H1 (cell line): ENCODE measurements around the gene CCL15. TPM values are rescaled to one million over a fixed set of nuclear protein-coding genes. Genes with fewer than 3 reads are reported as not detected.

Experiments
- CTCF ChIA-PET: fragments of 300-600 bp; sonication (Branson Sonifier 250); formaldehyde crosslinking; loops from one replicate; lab custom pipeline; 2021; ENCODE audit not compliant: partially characterized antibody; lab: Charles Lee
- POLR2A ChIA-PET: fragments of 300-600 bp; sonication (Branson Sonifier 250); formaldehyde crosslinking; loops from one replicate; lab custom pipeline; 2021; ENCODE audit warnings: inconsistent platforms; ENCODE audit not compliant: partially characterized antibody; lab: Charles Lee
- DNase-seq, 2 experiments: peaks; one replicate each; pipeline versions ENCODE4 v3.0.0 to v3.0.0-alpha.2; 2010 to 2022; ENCODE audit warnings: low spot score in 2 of 2, low read depth in 1 of 2, mixed read lengths in 1 of 2
- FAIRE-seq: peaks from 2 replicates; lab custom pipeline; 2011; peaks lifted over from hg19 to GRCh38; lab: Jason Lieb, UNC
- H2AFZ ChIP-seq: 2 replicates; pipeline ENCODE4 v1.8.1; 2012; ENCODE audit warnings: low read length, inconsistent platforms
- H2AK5ac ChIP-seq: 2 replicates; pipeline ENCODE4 v1.6.1; 2013; ENCODE audit warnings: low read depth, low read length
- H2BK120ac ChIP-seq: replicated peaks from 2 replicates; pipeline ENCODE3; 2013; ENCODE audit warnings: low read depth, low read length, inconsistent platforms
- H2BK12ac ChIP-seq: 2 replicates; pipeline ENCODE4 v1.6.1; 2013; ENCODE audit warnings: low read depth, low read length
- H2BK15ac ChIP-seq: 2 replicates; pipeline ENCODE4 v1.6.1; 2013; ENCODE audit warnings: low read length
- H2BK20ac ChIP-seq: 2 replicates; pipeline ENCODE4 v1.6.1; 2013; ENCODE audit warnings: low read length
- H2BK5ac ChIP-seq: 2 replicates; pipeline ENCODE4 v1.6.1; 2013; ENCODE audit warnings: low read depth, low read length
- H3K14ac ChIP-seq: 2 replicates; pipeline ENCODE4 v1.6.1; 2013; ENCODE audit warnings: inconsistent platforms; ENCODE audit not compliant: insufficient read length
- H3K18ac ChIP-seq: 2 replicates; pipeline ENCODE4 v1.6.1; 2013; ENCODE audit warnings: low read length; ENCODE audit errors: extremely low read depth
- H3K23ac ChIP-seq: 2 replicates; pipeline ENCODE4 v1.6.1; 2013; ENCODE audit warnings: inconsistent platforms; ENCODE audit not compliant: insufficient read length
- H3K23me2 ChIP-seq: 2 replicates; pipeline ENCODE4 v1.6.1; 2013; ENCODE audit warnings: low read depth, low read length
- H3K27ac ChIP-seq: 2 replicates; pipeline ENCODE4 v1.6.1; 2011; ENCODE audit warnings: low read depth, low read length, inconsistent platforms
- H3K27me3 ChIP-seq, 4 experiments: replicated peaks in 1 of 4; 1 replicate in 1 of 4; 2 replicates in 3 of 4; pipeline versions ENCODE4 v1.6.1 to v1.8.1; 2011 to 2013; ENCODE audit warnings: low read length in 3 of 4, mild to moderate bottlenecking in 3 of 4, inconsistent platforms in 2 of 4, mixed read lengths in 2 of 4, moderate library complexity in 1 of 4; ENCODE audit not compliant: control insufficient read depth in 3 of 4, insufficient read depth in 3 of 4; ENCODE audit errors: extremely low read depth in 1 of 4
- H3K36me3 ChIP-seq, 4 experiments: 2 replicates each; pipeline versions ENCODE4 v1.6.1 to v1.8.1; 2011 to 2013; ENCODE audit warnings: mild to moderate bottlenecking in 4 of 4, low read length in 3 of 4, moderate library complexity in 2 of 4, control low read depth in 1 of 4, inconsistent platforms in 1 of 4; ENCODE audit not compliant: insufficient read depth in 4 of 4, control insufficient read depth in 2 of 4
- H3K4ac ChIP-seq: replicated peaks from 2 replicates; pipeline ENCODE3; 2013; ENCODE audit warnings: low read length, low read depth, mixed read lengths, inconsistent platforms; ENCODE audit not compliant: insufficient read length
- H3K4me1 ChIP-seq, 4 experiments: replicated peaks in 1 of 4; 1 replicate in 1 of 4; 2 replicates in 3 of 4; pipeline versions ENCODE4 v1.6.1 to v1.8.1; 2011 to 2013; ENCODE audit warnings: low read length in 3 of 4, inconsistent platforms in 2 of 4, mixed read lengths in 1 of 4; ENCODE audit not compliant: insufficient read depth in 4 of 4, control insufficient read depth in 3 of 4
- H3K4me2 ChIP-seq, 2 experiments: 2 replicates each; pipeline versions ENCODE4 v1.6.1 to v1.8.1; 2011 to 2013; ENCODE audit warnings: low read depth in 2 of 2, low read length in 2 of 2, control low read depth in 1 of 2, inconsistent platforms in 1 of 2, mild to moderate bottlenecking in 1 of 2; ENCODE audit not compliant: insufficient read depth in 1 of 2
- H3K4me3 ChIP-seq, 4 experiments: fragments of 200-600, 300-600 bp in 1 of 4; sonication (generic), shearing (Covaris generic), sonication (Bioruptor Twin) in 1 of 4; 2 replicates each; pipeline versions ENCODE4 v1.5.1 to v1.8.1; 2011 to 2016; ENCODE audit warnings: low read length in 4 of 4, low read depth in 3 of 4, control low read depth in 2 of 4, inconsistent platforms in 2 of 4, mild to moderate bottlenecking in 2 of 4, mixed read lengths in 1 of 4, moderate library complexity in 1 of 4; ENCODE audit not compliant: insufficient read depth in 2 of 4; ENCODE audit errors: extremely low read depth in 1 of 4
- H3K56ac ChIP-seq: replicated peaks from 2 replicates; pipeline ENCODE3; 2013; ENCODE audit warnings: low read depth, mild to moderate bottlenecking, mixed read lengths, low read length, inconsistent platforms; ENCODE audit not compliant: insufficient read length
- H3K79me1 ChIP-seq: 2 replicates; pipeline ENCODE4 v1.6.1; 2013; ENCODE audit warnings: low read depth, low read length, control low read depth
- H3K79me2 ChIP-seq, 2 experiments: 2 replicates each; pipeline versions ENCODE4 v1.6.1 to v1.8.1; 2012 to 2013; ENCODE audit warnings: low read length in 2 of 2, mild to moderate bottlenecking in 2 of 2, inconsistent platforms in 1 of 2; ENCODE audit not compliant: insufficient read depth in 2 of 2, control insufficient read depth in 1 of 2
- H3K9ac ChIP-seq, 4 experiments: replicated peaks in 1 of 4; 1 replicate in 1 of 4; 2 replicates in 3 of 4; pipeline versions ENCODE4 v1.6.1 to v1.8.1; 2011 to 2013; ENCODE audit warnings: low read depth in 3 of 4, low read length in 3 of 4, control low read depth in 2 of 4, mild to moderate bottlenecking in 2 of 4, moderate library complexity in 2 of 4, inconsistent platforms in 1 of 4; ENCODE audit errors: extremely low read depth in 1 of 4
- H3K9me3 ChIP-seq, 2 experiments: 2 replicates each; pipeline versions ENCODE4 v1.6.1 to v1.8.1; 2012 to 2013; ENCODE audit warnings: mild to moderate bottlenecking in 2 of 2, moderate library complexity in 2 of 2, control low read depth in 1 of 2, inconsistent platforms in 1 of 2, low read depth in 1 of 2, low read length in 1 of 2, mixed read lengths in 1 of 2; ENCODE audit not compliant: insufficient read depth in 2 of 2
- H4K20me1 ChIP-seq, 2 experiments: replicated peaks in 1 of 2; 2 replicates each; pipeline versions ENCODE3 to v1.8.1; 2011 to 2013; ENCODE audit warnings: inconsistent platforms in 2 of 2, low read length in 2 of 2, mild to moderate bottlenecking in 1 of 2; ENCODE audit not compliant: insufficient read depth in 2 of 2, control insufficient read depth in 1 of 2
- H4K5ac ChIP-seq: 2 replicates; pipeline ENCODE4 v1.6.1; 2013; ENCODE audit warnings: low read length, low read depth, mixed read lengths, inconsistent platforms; ENCODE audit not compliant: insufficient read length
- H4K8ac ChIP-seq: 2 replicates; pipeline ENCODE4 v1.8.0; 2013; ENCODE audit warnings: mild to moderate bottlenecking, moderate library complexity, low read length, inconsistent platforms; ENCODE audit not compliant: insufficient read depth; ENCODE audit errors: extremely low read depth
- H4K91ac ChIP-seq: replicated peaks from 2 replicates; pipeline ENCODE3; 2013; ENCODE audit warnings: low read length, mixed read lengths, inconsistent platforms; ENCODE audit not compliant: insufficient read length
- CREB1 ChIP-seq: IDR thresholded peaks from 2 replicates; pipeline ENCODE4 v1.6.1; 2012; ENCODE audit warnings: inconsistent platforms
- EP300 ChIP-seq, 2 experiments: IDR thresholded peaks; 1 replicate in 1 of 2; 2 replicates in 1 of 2; pipeline ENCODE4 v1.6.1; 2011 to 2012; ENCODE audit warnings: low read depth in 2 of 2, low read length in 2 of 2, mild to moderate bottlenecking in 2 of 2, borderline replicate concordance in 1 of 2, inconsistent platforms in 1 of 2, moderate library complexity in 1 of 2
- PHF8 ChIP-seq: fragments of 200-600 bp; sonication (generic); conservative IDR thresholded peaks from 2 replicates; pipeline ENCODE4 v1.7.1; 2012; ENCODE audit warnings: low read depth, mild to moderate bottlenecking, inconsistent platforms, low read length, moderate library complexity
- RXRA ChIP-seq: IDR thresholded peaks from 2 replicates; pipeline ENCODE4 v1.6.1; 2011; ENCODE audit warnings: low read depth, mild to moderate bottlenecking, low read length, moderate library complexity; ENCODE audit not compliant: insufficient read depth
- WGBS, 2 experiments: shearing (Covaris generic) in 1 of 2; methylation state at CpG; one replicate each; pipeline versions ENCODE4 v1.1.6 to v1.1.7; 2013 to 2015; ENCODE audit warnings: low lambda C conversion rate in 2 of 2, mixed read lengths in 2 of 2, inconsistent platforms in 1 of 2, low coverage in 1 of 2, missing lambda C conversion rate in 1 of 2; ENCODE audit not compliant: insufficient replicate concordance in 2 of 2, insufficient coverage in 1 of 2, insufficient read length in 1 of 2; ENCODE audit errors: extremely low coverage in 1 of 2, missing lambda C conversion rate in 1 of 2; 5-methylcytosine and 5-hydroxymethylcytosine counted together
- polyA plus RNA-seq, 7 experiments: library from polyadenylated mRNA; depleted of rRNA in 3 of 7; stranded (reverse) in 5 of 7; unstranded in 2 of 7; fragments of >200 nt in 5 of 7; fragments of 200-250 nt in 2 of 7; gene quantifications; 1 replicate in 5 of 7; 2 replicates in 1 of 7; 4 replicates in 1 of 7; pipeline versions ENCODE4 v1.2.1 to v1.2.3, GENCODE V29; 2011 to 2013; ENCODE audit warnings: missing spikeins in 2 of 7, mixed read lengths in 2 of 7
- total RNA-seq: library from RNA; stranded (reverse); fragmentation: NEBNext Ultra II Directional; extraction: Animal tissue kit (Norgen Biotek cat#: 25700); gene quantifications from 2 replicates; pipeline ENCODE4 v1.2.1, GENCODE V29; 2021

CCL15 gene
- total and polyA plus RNA-seq, 2 of the 8 experiments (the other 6 are each of a cell fraction or from before 2014, with no cell fraction given), result not detected

DNA sequence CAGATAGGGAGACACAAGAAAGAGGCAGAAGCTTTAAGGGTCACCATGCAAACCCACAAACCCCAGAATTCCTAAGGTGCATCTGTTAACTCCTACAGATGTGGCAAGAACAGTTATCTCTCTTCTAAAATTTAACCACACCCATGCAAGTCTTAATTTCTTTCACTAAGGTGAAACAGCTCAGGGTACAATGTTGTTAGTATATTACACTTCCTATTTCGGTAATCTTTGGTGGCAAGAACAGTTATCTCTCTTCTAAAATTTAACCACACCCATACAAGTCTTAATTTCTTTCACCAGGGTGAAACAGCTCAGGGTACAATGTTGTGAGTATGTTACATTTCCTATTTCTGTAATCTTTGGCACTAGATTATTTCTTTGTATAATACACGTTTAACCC is 9.8 kb upstream of the CCL15 start:
- CTCF ChIA-PET, result interaction anchor here (2.5 kb wide), 1 partner anchor 14 kb away, joined by 5 read pairs; no protein-coding TSS in a partner anchor
- Histone ChIP-seq H2AFZ (no peak overlapping the region), H3K9me3 (peaks cover 22 to 41% of the 10 kb centered on the region in 2 experiments), H3K4me2 (no peak overlapping the region), H3K4me1 (no peaks in the 10 kb centered on the region), H3K9ac (no peak overlapping the region), H2BK20ac (no peak overlapping the region), H3K4me3 (no peak overlapping the region), H3K4ac (no peak overlapping the region), H3K79me2 (no peaks in the 10 kb centered on the region), H3K56ac (no peak overlapping the region), H3K27me3 (no peaks in the 10 kb centered on the region; a peak in 1 of 7 replicates), H4K91ac (no peak overlapping the region), H3K14ac (no peak overlapping the region), H4K20me1 (no peaks in the 10 kb centered on the region), H3K23me2 (no peaks in the 10 kb centered on the region)
- 89% methylated on average over 2 of the region's 2 CpGs; no CpG with 5 or more reads in 1 of the 2 experiments for WGBS, 2 experiments
- TF ChIP-seq RXRA (no peak), EP300 (IDR thresholded peaks at IDR 0.05; ENCODE audit: borderline replicate concordance in 1 of 2, low read depth in 2 of 2, low read length in 2 of 2) (no peak), PHF8 (no peak), CREB1 (no peak)
- TF ChIP-seq, all 59 proteins: peak for 0
- H3K27ac ChIP-seq, result no peak overlapping the region
- H3K23ac ChIP-seq, result no peak overlapping the region
- H2BK15ac ChIP-seq, result no peak overlapping the region
- H4K8ac ChIP-seq, result no peak overlapping the region
- H3K36me3 ChIP-seq, result no peaks in the 10 kb centered on the region
- H3K18ac ChIP-seq, result no peak overlapping the region
- no peak overlapping the region for H2BK120ac ChIP-seq
- H2AK5ac ChIP-seq, result no peak overlapping the region
- POLR2A ChIA-PET, result no interaction called here
- no peak overlapping the region for H2BK12ac ChIP-seq
- H2BK5ac ChIP-seq, result no peak overlapping the region
- no peak for DNase-seq
- no peak for FAIRE-seq
- no peaks in the 10 kb centered on the region for H3K79me1 ChIP-seq
- H4K5ac ChIP-seq, result no peak overlapping the region
